Measurements from ENCODE around the gene CYP27B1.

DNA sequence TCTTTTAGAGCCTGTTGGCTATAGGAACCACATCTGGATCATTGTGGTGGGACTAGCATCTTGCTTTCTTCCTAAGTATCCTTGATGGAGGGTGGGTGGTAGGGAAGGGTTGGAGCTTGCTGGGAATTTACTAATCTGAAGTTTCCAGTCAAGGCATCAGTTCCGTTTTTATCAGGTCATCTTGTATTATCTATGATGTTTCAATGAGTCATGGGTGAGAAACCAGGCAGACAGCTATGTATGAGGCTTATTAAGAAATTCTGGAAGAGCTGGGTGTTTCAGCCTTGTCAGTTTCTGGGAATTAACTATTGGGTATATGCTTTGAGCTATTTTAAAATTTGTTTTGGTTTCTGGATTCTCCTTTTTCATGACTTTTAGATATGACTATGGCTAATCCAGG is 27.0 kb upstream of the CYP27B1 start:
- TF ChIP-seq EP300 (IDR thresholded peaks at IDR 0.05; ENCODE audit: low read depth) = no peak
- TF ChIP-seq, protein P1, sequence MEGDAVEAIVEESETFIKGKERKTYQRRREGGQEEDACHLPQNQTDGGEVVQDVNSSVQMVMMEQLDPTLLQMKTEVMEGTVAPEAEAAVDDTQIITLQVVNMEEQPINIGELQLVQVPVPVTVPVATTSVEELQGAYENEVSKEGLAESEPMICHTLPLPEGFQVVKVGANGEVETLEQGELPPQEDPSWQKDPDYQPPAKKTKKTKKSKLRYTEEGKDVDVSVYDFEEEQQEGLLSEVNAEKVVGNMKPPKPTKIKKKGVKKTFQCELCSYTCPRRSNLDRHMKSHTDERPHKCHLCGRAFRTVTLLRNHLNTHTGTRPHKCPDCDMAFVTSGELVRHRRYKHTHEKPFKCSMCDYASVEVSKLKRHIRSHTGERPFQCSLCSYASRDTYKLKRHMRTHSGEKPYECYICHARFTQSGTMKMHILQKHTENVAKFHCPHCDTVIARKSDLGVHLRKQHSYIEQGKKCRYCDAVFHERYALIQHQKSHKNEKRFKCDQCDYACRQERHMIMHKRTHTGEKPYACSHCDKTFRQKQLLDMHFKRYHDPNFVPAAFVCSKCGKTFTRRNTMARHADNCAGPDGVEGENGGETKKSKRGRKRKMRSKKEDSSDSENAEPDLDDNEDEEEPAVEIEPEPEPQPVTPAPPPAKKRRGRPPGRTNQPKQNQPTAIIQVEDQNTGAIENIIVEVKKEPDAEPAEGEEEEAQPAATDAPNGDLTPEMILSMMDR (IDR thresholded peaks at IDR 0.05) = no peak
- TF ChIP-seq POLR2AphosphoS5 (IDR thresholded peaks at IDR 0.05) = no peak
- TF ChIP-seq POLR2A (IDR thresholded peaks at IDR 0.05) = no peak
